22Rv1 (cell line): ENCODE results near the gene IMP4.

Source experiments
- CTCF ChIP-seq: fragments of 450-650 bp; IDR thresholded peaks from 2 replicates; pipeline ENCODE4 v1.5.1; 2017; ENCODE audit warnings: mild to moderate bottlenecking
- ZFX ChIP-seq: fragments of 450-650 bp; IDR thresholded peaks from 2 replicates; pipeline ENCODE4 v1.6.1; 2017; ENCODE audit warnings: antibody characterized with exemption, borderline replicate concordance

- TF ChIP-seq CTCF (no peak), ZFX (no peak)
Observed at GRCh38 chr2:130336150-130336876, 6.4 kb upstream of the IMP4 start.
